Measurements from ENCODE around the gene NGF. TPM values are rescaled to one million over a fixed set of nuclear protein-coding genes. Genes with fewer than 3 reads are reported as not detected.
A peak's percentile ranks its signal among the peaks of the same experiment; 100 is the strongest.

The NGF gene
- total RNA-seq, 1 donor from 2014 or later, result 1.1 TPM

DNA sequence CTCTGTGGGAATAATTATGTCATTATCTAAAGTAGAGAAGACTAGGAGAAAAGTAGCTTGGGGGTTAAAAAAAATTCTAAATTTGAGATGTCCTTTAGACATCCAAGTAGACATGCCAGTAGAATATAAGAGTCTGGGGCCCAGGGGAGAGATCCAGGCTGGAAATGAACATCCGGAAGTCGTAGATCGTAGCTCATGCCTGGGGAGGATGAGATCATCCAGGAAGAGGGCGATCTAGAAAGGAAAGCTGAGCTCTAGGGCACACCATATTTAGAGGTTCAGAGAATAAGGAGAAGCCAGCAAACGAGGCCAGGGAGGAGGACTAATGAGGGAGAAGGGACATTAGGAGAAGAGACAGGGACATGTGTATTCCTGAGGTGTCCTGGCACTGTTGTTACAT lies 12.2 kb downstream of the NGF start:
- FAIRE-seq, result no peak
- no peak for DNase-seq (ENCODE audit: low read depth)
- Histone ChIP-seq H3K36me3 (ENCODE audit: control insufficient read depth, insufficient read depth, low read length) (no peaks in the 10 kb centered on the region), H3K27me3 (ENCODE audit: control insufficient read depth, insufficient read depth, low read length) (no peaks in the 10 kb centered on the region), H3K4me3 (ENCODE audit: low read depth, low read length) (no peak overlapping the region)
- TF ChIP-seq, protein P1, sequence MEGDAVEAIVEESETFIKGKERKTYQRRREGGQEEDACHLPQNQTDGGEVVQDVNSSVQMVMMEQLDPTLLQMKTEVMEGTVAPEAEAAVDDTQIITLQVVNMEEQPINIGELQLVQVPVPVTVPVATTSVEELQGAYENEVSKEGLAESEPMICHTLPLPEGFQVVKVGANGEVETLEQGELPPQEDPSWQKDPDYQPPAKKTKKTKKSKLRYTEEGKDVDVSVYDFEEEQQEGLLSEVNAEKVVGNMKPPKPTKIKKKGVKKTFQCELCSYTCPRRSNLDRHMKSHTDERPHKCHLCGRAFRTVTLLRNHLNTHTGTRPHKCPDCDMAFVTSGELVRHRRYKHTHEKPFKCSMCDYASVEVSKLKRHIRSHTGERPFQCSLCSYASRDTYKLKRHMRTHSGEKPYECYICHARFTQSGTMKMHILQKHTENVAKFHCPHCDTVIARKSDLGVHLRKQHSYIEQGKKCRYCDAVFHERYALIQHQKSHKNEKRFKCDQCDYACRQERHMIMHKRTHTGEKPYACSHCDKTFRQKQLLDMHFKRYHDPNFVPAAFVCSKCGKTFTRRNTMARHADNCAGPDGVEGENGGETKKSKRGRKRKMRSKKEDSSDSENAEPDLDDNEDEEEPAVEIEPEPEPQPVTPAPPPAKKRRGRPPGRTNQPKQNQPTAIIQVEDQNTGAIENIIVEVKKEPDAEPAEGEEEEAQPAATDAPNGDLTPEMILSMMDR (IDR thresholded peaks at IDR 0.05; ENCODE audit: insufficient read depth, low read length, severe bottlenecking), result no peak

DNA sequence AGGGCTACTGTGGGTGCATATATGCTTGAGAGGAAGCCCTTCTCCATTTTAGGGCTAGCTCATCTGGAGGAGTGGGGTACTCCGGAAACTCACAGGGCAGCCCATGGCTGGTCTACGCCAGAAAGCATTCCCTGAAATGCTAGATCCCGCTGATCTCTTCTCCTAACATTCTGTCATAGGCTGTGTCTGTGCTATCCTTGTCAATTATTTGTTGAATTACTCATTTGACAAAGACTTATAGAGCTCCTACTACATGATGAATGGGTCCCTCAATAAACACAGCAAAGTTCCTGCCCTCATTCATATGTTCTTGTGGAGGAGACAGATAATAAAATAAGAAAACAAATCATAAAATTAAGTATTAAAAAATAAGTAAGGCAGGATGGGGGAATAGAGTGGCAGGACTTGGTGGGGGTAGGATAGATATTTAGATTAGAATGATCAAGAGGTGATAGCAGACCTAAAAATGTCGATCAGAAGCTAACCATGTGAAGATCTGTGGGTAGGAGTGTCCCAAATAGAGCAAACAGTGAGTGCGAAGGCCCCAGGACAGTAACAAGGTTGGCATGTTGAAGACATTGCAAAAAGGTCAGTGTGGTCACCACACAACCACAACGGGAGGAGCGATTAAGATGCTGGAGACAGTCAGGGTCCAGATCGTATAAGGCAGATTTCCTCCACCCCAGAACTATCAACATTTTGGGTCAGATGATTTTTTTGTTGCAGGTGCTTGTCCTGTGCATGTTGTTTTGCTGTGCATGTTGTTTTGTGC lies 13.2 kb downstream of the NGF start:
- no peak overlapping the region for H3K4me3 ChIP-seq (ENCODE audit: low read depth, low read length)
- no peak for FAIRE-seq
- no peaks in the 10 kb centered on the region for H3K27me3 ChIP-seq (ENCODE audit: control insufficient read depth, insufficient read depth, low read length)
- no peak for DNase-seq (ENCODE audit: low read depth)
- TF ChIP-seq, protein P1 (IDR thresholded peaks at IDR 0.05; ENCODE audit: insufficient read depth, low read length, severe bottlenecking), result no peak
- H3K36me3 ChIP-seq (ENCODE audit: control insufficient read depth, insufficient read depth, low read length), result no peaks in the 10 kb centered on the region

DNA sequence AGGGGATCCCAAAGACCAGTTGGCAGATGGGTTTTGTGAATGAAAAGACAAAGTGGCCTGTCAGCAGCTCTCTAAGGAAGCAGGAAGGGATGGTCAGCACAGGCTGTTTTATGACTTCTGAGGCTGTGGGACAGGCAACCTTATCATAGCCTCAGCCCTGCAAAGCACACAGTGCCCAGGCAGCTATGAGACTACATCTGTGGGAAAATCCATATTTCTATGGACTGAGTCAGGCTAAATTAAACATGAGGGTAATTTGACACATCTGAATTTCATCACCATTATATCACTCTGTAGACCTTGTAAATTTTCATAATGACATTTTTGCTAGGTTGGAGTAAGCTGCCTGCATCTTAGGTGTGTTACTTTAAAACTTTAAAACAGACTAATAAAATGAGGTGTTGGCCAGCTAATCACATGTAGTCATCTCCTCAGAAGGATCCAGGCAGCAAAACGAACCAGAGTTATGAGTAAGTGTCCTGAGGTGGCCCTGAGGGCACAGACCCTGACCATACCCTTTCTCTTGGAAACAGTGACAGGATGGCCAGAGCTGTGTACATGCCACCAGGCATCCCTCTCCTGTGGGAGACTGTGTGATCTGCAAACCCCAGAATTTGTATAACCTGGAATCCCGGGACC lies 14.6 kb downstream of the NGF start:
- FAIRE-seq, result peak; percentile 23
- H3K36me3 ChIP-seq (ENCODE audit: control insufficient read depth, insufficient read depth, low read length), result no peaks in the 10 kb centered on the region
- peak; percentile 88 for DNase-seq (ENCODE audit: low read depth)
- TF ChIP-seq, protein P1 (IDR thresholded peaks at IDR 0.05; ENCODE audit: insufficient read depth, low read length, severe bottlenecking), result no peak
- no peak overlapping the region for H3K4me3 ChIP-seq (ENCODE audit: low read depth, low read length)
- H3K27me3 ChIP-seq (ENCODE audit: control insufficient read depth, insufficient read depth, low read length), result no peaks in the 10 kb centered on the region

DNA sequence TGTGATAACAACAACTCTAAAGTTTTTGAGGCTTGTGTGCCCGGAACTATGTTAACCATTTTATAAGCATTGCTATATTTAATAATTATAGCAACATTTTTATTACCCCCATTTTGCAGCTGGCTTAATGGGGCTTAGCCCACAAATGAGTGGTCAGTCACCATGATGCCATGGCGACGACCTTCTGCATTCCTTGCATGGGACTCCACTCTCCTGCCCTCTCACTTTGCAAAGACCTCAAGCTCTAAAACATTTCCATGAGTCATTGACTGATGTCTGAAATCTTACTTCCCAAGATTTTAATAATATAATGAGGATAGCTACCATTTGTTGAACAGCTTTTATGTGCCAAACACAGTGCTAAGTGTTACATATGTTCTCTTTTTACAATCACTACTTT lies 15.4 kb downstream of the NGF start:
- FAIRE-seq (no peak), DNase-seq (ENCODE audit: low read depth) (no peak)
- TF ChIP-seq, protein P1 (IDR thresholded peaks at IDR 0.05; ENCODE audit: insufficient read depth, low read length, severe bottlenecking), result no peak
- Histone ChIP-seq H3K4me3 (ENCODE audit: low read depth, low read length) (no peak overlapping the region), H3K27me3 (ENCODE audit: control insufficient read depth, insufficient read depth, low read length) (no peaks in the 10 kb centered on the region), H3K36me3 (ENCODE audit: control insufficient read depth, insufficient read depth, low read length) (no peaks in the 10 kb centered on the region)

DNA sequence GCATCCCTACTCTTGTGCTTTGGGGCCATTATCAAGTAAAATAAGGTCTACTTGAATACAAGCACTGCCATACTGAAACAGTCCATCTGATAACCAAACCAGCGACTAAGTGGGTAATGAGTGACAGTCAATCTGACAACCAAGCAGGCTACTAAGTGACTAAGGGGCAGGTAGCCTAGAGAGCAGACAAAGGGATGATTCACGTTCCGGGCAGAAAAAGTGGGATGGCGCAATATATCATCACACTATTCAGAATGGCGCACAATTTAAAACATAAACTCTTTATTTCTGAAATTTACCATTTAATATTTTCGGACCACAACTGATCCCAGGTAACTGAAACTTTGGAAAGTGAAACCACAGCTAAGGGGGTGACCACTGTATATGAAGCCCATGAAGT lies 17.7 kb downstream of the NGF start:
- FAIRE-seq (no peak), DNase-seq (ENCODE audit: low read depth) (peak; percentile 74)
- TF ChIP-seq, protein P1 (IDR thresholded peaks at IDR 0.05; ENCODE audit: insufficient read depth, low read length, severe bottlenecking), result no peak
- H3K27me3 ChIP-seq (ENCODE audit: control insufficient read depth, insufficient read depth, low read length), result no peaks in the 10 kb centered on the region
- no peaks in the 10 kb centered on the region for H3K36me3 ChIP-seq (ENCODE audit: control insufficient read depth, insufficient read depth, low read length)
- no peak overlapping the region for H3K4me3 ChIP-seq (ENCODE audit: low read depth, low read length)
